Measurements from ENCODE around the gene RAB26.
"Not testable (repeated sequence)": the region's sequence is repeated elsewhere in the genome, so short reads cannot be mapped to it uniquely, and the experiment has no call there.

RAB26 gene

GRCh38 chr16:2199095-2199494, 50.7 kb downstream of the RAB26 start:
- no peak for DNase-seq

GRCh38 chr16:2199621-2200139, 51.3 kb downstream of the RAB26 start:
- no peak for DNase-seq

- no peak for DNase-seq
Measured at GRCh38 chr16:2200313-2200712, 51.9 kb downstream of the RAB26 start.

- DNase-seq, result not testable (repeated sequence)
Measured at GRCh38 chr16:2203119-2203688, 54.8 kb downstream of the RAB26 start.
